MM.1S (cell line): ENCODE results near the gene MND1.

ENCODE experiments used
- EZH2 ChIP-seq: fragments of 300-600 bp; sonication (generic); optimal IDR thresholded peaks from 2 replicates; pipeline ENCODE3; 2017; ENCODE audit warnings: low read depth, mild to moderate bottlenecking, antibody characterized with exemption, low read length, mixed read lengths
- EZH2phosphoT487 ChIP-seq: fragments of 300-600 bp; sonication (generic); IDR thresholded peaks from 2 replicates; pipeline ENCODE4 v1.6.1; 2018; ENCODE audit warnings: antibody characterized with exemption, low read length
- TF ChIP-seq, protein P1 (sequence below): fragments of 300-600 bp; sonication (generic); IDR thresholded peaks from 2 replicates; pipeline ENCODE4 v1.5.1; 2016; ENCODE audit warnings: antibody characterized with exemption, low read length, mixed read lengths

DNA sequence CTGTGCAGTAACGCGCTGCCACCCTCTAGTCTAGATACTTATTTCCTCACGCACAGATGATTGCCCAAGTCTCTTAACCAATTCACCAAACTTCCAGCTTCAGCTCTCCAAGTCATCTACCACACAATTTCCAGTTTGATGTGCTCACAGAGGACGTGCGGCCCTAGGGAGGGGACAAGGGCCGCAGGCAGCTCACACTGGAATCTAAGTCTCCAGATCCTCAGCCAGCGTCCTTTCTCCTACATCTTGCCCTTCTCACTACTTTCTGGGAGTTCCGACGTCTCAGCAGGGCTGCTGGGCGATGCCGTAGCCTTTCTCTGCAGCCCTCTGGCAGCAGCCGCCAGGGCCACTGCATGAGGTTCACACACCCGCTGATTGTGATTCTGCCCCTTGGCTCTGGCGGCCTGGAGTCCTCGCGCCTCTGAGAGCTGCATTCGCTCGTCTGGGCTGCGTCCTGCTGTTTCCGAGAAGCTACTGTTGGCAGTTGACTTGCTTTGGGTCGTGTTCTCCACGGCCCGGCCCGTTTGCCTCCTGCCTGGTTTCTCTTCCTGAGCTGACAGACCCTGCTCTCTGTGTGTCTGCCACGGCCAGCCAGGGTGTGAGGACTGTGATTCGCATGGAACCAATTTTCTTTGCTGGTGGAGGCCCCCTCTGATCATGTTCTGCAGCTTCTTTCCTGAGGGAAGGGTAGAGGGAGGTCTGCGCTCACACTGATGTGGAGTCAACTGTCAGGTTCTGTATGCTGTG, 107.6 kb downstream of the MND1 start:
- TF ChIP-seq, protein P1, sequence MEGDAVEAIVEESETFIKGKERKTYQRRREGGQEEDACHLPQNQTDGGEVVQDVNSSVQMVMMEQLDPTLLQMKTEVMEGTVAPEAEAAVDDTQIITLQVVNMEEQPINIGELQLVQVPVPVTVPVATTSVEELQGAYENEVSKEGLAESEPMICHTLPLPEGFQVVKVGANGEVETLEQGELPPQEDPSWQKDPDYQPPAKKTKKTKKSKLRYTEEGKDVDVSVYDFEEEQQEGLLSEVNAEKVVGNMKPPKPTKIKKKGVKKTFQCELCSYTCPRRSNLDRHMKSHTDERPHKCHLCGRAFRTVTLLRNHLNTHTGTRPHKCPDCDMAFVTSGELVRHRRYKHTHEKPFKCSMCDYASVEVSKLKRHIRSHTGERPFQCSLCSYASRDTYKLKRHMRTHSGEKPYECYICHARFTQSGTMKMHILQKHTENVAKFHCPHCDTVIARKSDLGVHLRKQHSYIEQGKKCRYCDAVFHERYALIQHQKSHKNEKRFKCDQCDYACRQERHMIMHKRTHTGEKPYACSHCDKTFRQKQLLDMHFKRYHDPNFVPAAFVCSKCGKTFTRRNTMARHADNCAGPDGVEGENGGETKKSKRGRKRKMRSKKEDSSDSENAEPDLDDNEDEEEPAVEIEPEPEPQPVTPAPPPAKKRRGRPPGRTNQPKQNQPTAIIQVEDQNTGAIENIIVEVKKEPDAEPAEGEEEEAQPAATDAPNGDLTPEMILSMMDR: no peak
- TF ChIP-seq EZH2 (no peak), EZH2phosphoT487 (no peak)
